HG02852 (cell line): ENCODE results near the gene CNN3.

ENCODE experiments used
- ATAC-seq: cut with Tn5 transposase; IDR thresholded peaks from one replicate; pipeline ENCODE4 v1.9.1; 2021; ENCODE audit warnings: mild to moderate bottlenecking, moderate library complexity; ENCODE audit not compliant: unreplicated experiment

Gene CNN3

DNA sequence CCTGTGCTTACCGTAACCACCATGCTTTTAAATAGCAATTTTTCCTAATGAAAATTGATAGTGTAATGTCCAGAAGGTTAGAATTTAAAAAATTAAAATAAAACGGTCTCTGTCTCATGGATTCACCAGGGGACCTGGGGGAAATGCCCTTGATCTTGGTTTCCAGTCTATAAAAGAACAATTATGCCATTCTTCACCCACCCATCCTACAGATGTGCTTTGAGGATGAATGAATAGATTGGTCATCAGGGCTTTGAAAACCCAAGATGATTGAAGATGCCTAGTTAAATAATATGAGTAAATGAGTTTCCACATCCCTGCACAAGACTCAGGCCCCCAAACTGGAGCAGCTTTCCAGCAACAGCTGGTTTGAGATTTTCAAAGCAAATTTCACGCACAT is 38.7 kb downstream of the CNN3 start:
- ATAC-seq = no peak

DNA sequence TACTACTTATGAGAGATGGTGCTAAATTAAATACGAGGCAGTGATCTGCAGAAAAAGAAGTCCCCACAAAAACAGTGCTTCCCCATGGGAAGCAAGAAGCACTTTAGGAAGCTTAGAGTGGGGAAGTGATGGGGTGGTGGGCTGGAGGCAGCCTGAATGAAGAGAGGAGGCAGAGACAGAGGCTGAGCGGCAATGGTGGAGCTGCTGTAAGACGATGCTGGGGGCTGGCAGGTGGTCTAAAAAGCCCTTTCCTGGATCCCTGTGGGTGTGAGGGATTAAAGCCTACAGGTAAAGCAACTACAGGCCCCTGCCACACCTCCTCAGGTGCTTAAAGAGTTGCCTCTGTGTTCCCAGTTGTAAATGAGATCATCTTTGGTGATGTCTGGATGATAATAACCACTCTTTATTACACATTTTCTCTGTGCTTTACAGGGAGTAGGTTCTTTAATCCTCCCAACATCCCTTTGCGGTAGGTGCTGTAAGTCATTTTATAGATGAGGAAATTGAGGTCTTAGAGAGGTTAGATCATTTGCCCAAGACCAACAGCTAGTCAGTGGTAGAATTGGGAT is 39.2 kb downstream of the CNN3 start:
- no peak for ATAC-seq

DNA sequence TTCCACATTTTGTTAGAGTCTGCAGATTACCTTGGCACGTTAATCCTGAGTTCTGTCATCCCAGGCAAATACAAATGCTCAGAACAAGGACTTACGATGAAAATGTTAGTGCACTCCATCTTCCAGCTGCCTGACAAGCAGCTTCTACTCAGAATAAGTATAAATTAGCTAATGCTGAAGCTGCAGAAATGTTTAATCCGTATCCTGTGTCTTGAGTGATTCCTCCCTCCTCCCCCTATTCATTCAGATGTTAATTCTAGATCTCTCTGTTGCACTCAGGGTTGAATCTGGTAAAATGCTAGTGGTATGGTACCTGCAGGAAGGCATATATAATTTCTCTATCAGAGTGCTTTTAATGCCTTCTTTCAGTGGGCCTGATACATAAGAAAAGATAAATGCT is 39.8 kb downstream of the CNN3 start:
- ATAC-seq = no peak

DNA sequence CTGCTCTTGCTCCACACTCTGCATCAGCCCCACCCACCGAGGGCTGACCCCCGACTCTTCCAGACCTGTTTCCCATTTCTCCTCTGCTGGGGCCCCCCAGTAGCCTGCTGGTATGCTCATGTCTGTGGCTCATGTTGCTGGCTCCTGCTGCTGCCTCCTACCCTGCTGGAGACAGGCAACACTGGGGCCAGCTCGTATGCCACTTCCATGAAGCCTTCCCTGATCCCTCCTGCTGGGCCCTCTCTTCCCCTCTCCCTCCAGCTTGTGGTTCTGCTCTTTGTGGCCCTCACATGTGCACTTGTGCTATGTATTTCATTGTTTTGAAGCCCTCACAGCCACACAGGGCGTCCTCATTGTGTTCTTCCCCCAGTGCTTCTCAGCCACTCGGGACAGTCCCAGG is 40.5 kb downstream of the CNN3 start:
- ATAC-seq = no peak

DNA sequence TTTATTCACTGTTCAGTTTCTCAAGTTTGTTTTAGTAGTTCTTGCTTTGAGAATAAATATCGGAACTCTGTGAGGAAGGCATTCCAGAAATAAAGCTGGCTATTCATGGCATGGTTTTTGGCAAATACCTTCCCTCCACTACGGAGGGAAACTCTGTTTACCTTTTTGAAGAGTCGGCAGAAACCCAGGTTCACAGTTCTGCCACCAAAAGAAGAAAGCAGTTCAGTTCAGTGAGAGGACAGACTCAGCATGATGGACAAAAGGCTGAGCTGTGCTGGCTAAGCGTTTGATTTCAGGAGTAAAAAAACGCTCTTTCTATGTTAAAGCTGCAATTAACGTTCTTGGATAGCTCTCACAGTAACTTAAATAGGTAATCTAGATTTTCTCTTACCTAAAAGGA is 42.4 kb downstream of the CNN3 start:
- ATAC-seq = no peak

DNA sequence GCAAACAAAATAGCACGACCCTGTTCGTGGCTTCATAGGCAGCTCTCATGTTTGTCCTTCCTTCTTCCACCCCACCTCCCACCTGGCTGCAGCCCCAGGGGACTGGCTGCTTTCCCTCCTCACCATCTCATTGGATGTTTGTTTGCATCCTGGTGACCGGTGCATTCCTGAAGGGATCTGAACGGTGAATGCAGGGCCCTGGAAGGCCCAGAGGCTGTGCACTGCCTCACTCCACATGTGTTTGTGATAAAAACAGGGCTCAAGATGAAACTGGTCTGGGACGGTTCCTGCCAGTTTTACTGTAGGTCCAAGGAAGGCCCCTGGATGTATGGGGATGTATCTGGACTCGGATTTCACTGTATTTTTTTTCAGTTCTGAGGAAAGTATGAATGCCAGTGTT is 42.8 kb downstream of the CNN3 start:
- no peak for ATAC-seq

DNA sequence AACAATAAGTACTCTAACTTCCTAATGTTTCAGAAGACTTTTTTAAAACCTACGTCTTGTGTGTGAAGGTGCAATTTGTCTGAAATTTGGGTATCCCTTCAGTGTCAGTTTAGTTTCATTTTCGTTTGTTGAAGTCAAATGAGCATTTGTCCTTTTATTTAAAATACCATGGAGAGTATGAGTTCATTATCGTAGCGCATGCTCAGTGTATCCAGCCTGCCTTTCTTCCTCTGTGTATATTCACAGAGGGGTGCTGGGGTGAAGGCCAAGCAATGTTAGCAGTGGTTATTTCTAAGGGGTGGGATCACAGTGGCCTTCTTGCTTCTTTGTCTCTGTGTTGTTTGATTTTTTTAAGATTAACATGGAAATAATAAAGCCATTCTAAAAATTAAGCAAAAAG is 43.2 kb downstream of the CNN3 start:
- no peak for ATAC-seq

DNA sequence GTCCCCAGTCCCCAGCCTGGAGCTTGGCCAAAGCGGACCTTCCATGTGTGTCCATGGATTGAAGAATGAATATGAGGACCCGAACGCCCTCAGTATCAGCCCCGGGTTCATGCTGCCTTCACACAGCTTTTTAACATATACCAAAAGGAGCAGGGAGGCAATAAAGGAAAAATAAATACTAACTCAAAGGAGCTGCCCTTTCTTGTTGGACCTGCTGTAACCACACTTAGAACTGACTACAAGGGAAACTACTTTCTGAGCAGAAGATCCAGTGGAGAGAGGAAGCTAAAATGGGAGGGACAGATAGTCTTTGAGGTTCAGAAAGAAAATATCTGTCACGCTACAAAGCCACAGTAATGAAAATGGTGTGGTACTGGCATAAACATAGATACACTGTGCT is 48.6 kb downstream of the CNN3 start:
- no peak for ATAC-seq

DNA sequence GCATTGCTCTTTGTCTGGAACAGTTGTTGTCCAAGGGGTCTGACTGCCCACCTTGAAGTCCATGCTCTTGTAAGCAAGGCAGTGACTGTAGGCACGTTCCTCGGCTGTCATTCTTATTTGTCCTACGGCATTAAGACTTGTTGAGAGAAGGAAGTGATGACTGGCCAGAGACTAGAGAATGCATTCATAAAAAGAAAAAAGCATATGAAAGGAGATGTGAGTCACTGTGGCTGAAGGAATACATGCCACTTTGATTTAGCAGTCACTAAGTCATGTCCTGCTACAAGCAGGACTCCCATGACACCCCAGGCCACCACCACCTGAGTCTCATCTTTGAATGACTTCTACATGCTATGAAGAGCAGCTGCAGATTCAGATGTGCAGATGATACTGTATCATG is 50.5 kb downstream of the CNN3 start:
- no peak for ATAC-seq

DNA sequence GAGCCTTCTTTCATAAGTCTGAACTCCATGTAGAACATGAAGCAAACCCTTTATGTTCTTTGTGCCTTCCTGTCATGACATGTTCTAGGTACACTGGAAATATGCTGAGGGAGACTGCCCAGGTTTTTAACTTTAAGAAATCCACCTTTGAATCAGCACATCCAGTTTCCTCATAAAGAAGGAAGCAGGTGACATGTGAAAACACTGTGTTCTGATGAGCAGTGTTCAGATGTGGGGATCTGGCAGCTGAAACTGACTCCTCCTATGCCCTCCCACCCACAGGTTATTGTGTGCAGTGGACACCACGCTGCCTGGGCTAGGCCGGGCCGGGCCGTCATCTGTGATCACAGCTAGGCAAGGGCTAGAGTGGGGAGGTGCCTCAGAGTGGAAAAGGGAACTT is 51.1 kb downstream of the CNN3 start:
- ATAC-seq = no peak

DNA sequence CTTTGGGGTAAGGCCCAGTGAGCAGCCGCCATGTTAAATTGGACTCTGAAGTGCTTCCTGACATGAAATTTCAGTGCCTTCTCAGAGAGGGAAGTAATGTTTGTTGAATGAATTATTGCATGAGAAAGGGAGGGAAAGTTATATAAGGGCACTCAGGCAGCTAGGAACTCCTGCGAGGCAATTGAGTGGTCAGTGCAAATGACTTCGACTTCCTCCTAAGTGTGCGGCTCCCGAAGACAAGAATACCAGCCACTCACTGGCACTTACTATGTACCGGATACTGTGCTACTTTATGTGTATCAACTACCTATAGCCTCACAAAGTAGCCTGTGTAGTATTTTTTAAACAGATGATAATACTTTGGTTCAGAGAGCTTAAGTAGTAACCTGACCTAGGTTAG is 52.5 kb downstream of the CNN3 start:
- ATAC-seq = no peak

DNA sequence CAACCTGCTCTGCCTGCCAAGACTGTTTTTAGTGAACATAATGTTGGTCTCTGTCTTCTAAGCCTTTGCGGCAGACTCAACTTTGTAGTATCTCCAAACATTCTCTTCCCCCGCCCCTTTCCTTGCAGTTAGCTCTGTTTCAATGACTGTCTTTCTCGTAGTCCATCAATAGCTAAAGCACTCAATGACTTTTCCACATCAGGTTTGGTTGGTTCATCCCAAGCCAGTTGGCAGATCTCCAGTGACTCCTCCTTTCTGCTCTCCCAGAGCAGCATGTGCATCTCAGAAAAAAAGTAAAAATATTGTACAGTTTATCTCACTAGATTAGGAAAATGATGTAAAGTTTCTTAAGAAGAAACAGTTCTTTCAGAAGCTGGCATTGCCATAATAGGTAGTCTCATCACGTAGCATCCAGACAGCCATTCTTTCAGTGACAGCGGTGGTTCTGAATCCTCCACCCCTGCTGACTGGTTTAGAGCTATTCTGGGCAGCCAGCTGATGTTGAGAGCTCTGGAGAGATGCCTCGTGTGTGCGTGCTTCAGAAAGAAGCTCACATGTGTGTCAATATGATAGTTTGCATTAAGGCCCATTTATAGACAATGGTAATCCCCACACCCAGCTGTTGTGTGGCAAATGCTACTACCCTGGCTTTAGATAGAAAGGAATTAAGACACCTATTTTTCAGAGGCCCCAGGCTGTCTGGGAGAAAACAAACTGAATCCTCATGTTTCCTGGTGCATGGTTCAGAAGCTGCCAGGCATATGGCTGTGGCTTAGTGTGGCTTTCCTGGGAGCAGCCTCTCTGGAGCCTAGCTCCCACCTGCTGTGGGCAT is 53.2 kb downstream of the CNN3 start:
- ATAC-seq = peak; percentile 75

DNA sequence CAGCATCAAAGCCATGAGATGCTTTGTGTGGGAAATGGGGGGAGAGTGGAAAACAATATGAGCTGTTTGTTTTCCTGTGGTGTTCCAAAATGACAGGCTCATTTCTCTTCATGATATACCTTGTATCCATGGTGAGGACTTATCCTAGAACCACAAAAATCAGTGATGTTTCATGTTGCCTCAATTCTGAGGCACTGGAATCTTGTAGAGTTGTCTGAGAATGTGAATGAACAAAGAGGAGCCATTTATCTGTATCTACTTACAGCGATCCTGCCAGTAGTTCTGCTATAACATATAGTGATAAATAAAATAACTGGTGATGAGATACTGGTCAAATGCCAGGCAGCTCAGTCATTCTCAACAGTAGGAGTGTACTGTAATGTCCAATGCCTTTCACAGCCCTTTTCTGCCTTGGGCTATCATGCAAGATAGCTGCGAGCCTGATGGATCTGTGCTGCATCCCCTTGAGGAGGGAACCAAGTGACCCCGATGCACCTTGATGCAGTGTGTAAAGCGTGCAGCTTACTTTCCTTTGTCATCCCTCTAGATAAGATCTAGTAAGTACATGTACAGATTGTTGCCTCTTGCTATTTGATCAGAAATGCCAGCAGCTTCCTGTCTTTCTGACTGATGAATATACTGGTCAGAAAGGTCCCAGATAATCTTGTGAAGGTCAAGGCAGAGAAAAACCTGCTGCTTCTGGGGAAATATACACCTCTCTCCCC is 54.0 kb downstream of the CNN3 start:
- no peak for ATAC-seq

DNA sequence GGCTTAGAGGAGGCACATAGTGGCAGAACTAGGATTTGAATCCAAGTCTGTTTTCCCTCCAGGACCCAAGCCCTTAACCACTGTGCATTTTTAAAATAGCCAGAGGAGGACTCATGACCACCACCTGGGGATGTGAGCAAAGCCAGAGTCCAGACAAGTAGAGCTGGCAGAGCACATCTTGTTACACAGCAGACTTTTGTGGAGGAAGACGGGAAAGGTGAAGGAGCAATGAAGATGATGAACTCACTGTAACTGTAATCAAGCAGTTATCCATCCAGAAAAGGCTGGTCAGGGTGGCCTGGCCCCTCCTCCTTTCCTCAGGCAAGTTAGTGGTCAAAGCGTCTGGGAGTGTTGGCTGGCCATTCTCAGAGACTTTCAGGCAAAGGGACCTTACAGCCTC is 55.9 kb downstream of the CNN3 start:
- ATAC-seq = no peak

DNA sequence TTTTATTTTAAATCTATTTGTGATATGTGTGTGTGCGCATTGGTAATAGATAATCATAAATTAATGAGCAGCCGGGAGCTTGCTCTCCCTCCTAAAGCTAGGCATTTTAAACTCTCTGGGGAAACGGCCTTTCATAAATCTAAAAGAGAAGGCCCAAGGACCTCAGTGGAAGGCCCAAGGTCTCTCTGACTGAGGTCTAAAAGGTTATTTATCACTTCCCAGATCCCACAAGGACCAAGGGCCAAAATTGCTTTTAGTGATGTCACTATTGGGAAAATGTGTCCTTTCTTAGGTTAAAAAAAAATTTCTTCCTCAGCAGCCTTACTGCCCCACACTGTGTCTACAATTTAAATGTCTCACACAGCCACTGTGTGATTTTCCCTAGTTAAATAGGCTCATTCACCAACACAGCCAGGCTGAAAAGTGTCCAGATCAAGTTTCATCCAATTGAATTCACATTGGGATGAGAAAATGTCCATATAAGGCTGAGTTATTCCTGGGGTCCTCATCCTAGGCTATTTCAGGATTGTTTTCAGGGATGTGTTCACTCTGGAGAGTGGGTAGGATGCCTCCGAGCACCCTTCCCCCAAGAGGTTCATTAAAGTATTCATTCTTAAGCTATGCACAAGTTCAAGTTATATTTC is 60.6 kb downstream of the CNN3 start:
- no peak for ATAC-seq

DNA sequence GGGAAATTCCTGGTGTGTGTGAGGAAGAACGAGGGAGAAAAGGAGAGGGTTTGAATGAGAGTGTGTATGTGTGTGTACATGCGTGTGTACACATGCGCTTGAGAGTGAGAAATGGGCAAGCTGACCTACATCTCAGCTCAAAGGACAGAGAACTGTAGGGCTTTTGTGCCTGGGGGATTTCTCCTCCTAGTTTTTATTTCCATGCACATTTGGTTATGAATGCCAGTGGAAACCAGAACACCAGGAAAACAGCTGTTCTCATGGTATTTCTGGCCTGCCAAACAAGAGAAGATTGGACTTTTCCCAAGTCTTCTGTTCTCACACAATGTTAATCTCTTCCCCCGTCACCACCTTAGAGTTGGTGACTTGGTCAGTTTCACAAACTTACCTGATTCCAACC is 61.5 kb downstream of the CNN3 start:
- no peak for ATAC-seq

DNA sequence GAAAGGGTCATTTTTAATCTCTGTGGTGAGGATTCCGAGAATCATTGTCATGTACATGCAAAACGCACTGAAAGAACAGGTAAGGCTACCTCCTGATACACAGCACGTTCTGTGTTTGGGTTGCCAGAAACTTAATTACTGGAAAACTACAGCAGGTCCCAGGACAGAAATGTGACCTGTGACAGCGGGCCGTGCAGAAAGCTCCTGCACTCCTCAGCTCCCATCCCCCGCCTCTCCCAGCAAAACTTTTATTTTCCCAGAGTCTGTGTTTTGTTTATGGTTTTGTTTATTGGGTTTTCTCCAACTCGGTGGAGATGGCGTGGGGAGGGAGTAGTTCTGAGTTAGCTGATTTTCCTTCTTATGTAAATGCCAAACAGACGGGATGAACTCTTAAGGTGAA is 62.1 kb downstream of the CNN3 start:
- no peak for ATAC-seq

DNA sequence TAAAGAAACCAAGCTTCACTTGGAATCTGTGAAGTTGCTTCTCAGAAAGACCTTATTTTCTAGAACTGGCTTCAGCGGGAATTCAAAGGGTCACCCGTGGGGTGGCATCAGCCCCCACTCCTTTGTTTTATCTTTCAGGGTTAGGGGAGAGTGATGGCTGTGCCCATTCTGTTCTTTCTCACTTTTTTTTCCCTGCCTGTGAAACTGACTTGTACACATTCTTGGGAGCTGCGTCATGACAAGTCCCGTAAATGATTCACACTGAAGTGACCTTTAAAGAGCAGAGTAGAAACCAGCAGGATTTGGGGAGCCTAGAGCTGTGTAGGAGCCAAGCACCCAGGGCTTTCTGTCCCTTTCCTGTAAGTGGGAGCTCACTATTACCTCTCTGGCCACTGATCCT is 63.0 kb downstream of the CNN3 start:
- ATAC-seq = no peak

DNA sequence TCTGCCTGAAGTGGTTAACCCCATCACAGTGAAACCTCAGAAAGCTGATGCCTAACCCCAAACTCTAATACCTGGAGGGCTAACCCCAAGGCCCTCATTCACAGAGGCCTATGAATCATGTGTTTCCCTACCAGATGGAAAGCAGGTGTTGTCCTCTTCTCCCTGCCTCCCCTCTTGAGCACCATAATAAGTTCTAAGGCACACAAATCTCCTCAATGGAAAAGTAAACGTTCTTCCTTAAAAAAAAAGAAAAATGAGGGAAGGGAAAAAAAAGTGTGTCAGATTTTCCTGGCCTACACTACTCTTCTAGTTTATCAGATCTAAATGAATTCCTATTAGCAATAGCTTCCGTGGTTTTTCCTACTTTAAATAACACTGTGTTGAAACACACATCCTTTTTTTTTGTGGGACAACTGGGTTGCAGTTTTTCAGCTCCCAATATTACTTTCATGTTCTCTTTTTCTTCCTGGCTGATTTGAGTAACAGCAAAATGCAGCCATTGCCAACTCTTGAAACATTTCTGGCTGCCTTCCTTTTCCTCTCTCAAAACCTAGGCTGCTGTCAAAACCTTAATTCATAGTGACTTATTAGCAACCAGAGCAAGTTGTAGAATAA is 63.5 kb downstream of the CNN3 start:
- no peak for ATAC-seq

DNA sequence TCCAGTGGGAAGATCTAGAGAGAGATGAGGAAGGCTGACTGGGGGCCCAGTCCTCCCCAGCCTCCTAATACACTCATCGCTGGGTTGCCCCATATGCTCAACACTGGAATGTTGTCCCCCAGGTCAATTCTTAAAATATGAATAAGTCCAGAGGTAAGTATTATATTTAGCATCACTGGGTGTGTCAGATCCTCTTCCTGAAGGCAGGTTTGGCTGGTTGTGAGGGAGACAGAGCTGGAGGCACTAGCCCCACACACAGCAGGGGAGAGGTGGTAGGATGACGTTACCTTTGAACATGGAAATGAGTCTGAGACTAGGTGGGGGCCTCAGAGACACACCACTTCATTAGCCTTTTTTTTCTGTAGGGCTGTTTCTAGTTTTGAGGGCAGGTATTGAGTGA is 64.2 kb downstream of the CNN3 start:
- no peak for ATAC-seq

DNA sequence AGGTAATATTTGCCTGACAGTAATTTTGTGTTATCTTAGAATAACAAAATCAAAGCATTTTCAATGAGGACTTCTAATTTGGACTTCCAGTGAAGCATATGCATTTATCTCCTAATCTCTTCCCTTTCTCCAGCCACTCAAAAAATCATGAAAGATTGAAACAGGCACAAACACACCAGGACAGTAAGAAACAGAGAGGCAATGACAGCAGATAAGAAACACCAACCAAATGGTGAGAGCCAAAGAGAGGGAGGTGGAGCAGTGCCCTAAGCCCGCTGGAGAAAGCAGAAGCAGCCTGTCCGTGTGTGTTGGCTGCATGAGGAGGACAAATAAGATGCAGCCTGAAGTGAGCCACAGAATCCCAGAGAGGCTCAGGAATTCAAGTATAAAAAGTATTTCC is 67.7 kb downstream of the CNN3 start:
- ATAC-seq = no peak
